Endothelial cell (in vitro differentiated cells): Measurements from ENCODE around the gene RBM38. TPM values are rescaled to one million over a fixed set of nuclear protein-coding genes. Genes with fewer than 3 reads are reported as not detected.

Experiments
- DNase-seq: peaks from one replicate; pipeline ENCODE4 v3.0.0; 2021; ENCODE audit warnings: low spot score
- H3K27ac Mint-ChIP-seq: one replicate; pipeline ENCODE4 v1.8.0; 2021; ENCODE audit warnings: mixed read lengths, inconsistent platforms; ENCODE audit not compliant: unreplicated experiment
- H3K27me3 Mint-ChIP-seq: one replicate; pipeline ENCODE4 v1.8.0; 2021; ENCODE audit warnings: mild to moderate bottlenecking, moderate library complexity, mixed read lengths, inconsistent platforms; ENCODE audit not compliant: unreplicated experiment
- H3K36me3 Mint-ChIP-seq: one replicate; pipeline ENCODE4 v1.8.0; 2021; ENCODE audit warnings: mild to moderate bottlenecking, low read depth, mixed read lengths, inconsistent platforms; ENCODE audit not compliant: unreplicated experiment
- H3K4me1 Mint-ChIP-seq: one replicate; pipeline ENCODE4 v1.8.0; 2021; ENCODE audit warnings: mild to moderate bottlenecking, mixed read lengths, inconsistent platforms; ENCODE audit not compliant: unreplicated experiment
- H3K4me3 Mint-ChIP-seq: one replicate; pipeline ENCODE4 v1.8.0; 2021; ENCODE audit warnings: mild to moderate bottlenecking, mixed read lengths, inconsistent platforms; ENCODE audit not compliant: unreplicated experiment
- H3K9me3 Mint-ChIP-seq: one replicate; pipeline ENCODE4 v1.8.0; 2021; ENCODE audit warnings: mixed read lengths, inconsistent platforms; ENCODE audit not compliant: unreplicated experiment
- CTCF ChIP-seq: fragments of 200-600 bp; sonication (generic); IDR thresholded peaks from one replicate; pipeline ENCODE4 v1.5.0; 2021; ENCODE audit warnings: antibody characterized with exemption; ENCODE audit not compliant: unreplicated experiment
- total RNA-seq: library from RNA; stranded (reverse); fragmentation: NEBNext Ultra II Directional; extraction: Animal tissue kit (Norgen Biotek cat#: 25700); gene quantifications from one replicate; pipeline ENCODE4 v1.2.1, GENCODE V29; 2021; ENCODE audit not compliant: unreplicated experiment

Gene RBM38
- total RNA-seq, 1 donor from 2014 or later, result 23.6 TPM

DNA sequence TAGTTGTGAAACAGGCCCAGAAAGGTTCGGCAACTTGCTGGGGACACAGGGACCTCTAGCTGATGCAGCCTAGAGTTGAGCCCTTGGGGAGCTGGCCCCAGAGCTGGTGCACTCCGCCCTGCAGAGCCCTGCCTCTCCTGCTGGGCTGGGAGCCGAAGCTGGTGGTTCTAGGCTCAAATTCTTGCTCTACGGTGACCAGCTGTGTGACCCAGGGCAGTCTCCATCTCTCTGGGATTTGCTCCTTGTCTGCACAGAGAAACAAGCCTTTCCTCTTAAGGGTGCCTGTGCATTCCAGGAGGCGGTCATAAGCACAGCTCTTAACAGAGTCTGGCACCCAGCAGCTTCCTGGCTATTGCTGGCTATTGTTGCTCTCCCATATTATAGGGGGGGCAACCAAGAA lies 47.4 kb downstream of the RBM38 start:
- H3K36me3 Mint-ChIP-seq, result no peaks in the 10 kb centered on the region
- no peak for DNase-seq
- no peak for TF ChIP-seq CTCF
- peaks cover 1% of the 10 kb centered on the region for H3K27me3 Mint-ChIP-seq
- H3K4me3 Mint-ChIP-seq, result no peak overlapping the region
- H3K4me1 Mint-ChIP-seq, result no peaks in the 10 kb centered on the region
- H3K9me3 Mint-ChIP-seq, result no peaks in the 10 kb centered on the region
- no peak overlapping the region for H3K27ac Mint-ChIP-seq

DNA sequence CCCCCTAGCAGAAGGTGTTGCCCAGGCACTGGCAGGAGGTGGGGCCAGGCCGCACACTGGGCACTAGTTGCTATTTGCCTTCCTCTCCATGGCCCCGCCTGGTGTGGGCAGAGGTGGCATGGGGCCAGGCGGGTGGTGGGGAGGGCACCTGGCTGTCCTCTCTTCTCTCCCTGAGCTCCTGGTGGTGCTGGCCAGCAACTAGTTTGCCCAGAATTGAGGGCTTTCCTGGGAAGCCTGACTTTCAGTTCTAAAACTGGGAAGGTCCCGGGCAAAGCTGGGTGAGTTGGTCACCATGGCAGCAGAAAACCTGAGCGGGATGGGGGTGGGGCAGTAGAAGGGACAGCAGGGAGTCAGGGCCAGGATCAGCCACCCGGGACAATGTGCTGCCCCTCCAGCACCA lies 48.2 kb downstream of the RBM38 start:
- no peak overlapping the region for H3K27ac Mint-ChIP-seq

DNA sequence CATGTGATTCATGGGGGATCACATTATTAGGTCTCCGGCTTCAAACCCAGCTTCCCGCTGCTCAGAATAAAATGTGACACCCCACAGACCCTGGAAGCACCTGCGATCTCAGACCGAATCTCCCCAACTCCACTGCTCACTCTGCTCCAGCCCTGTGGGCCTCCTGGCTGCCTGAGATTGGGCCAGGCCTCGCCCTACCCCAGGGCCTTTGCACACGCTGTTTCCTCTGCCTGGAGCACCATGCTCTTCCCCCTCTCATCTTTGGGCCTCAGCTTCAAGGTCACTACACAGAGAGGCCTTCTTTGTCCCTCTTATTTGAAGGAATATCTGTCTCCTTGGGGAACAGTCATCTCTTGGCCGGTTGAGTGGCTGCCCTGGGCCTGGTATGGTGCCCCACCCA lies 48.8 kb downstream of the RBM38 start:
- no peaks in the 10 kb centered on the region for H3K9me3 Mint-ChIP-seq
- no peak for DNase-seq
- H3K4me1 Mint-ChIP-seq, result no peaks in the 10 kb centered on the region
- TF ChIP-seq CTCF, result no peak
- H3K27me3 Mint-ChIP-seq, result peaks cover 1% of the 10 kb centered on the region
- H3K27ac Mint-ChIP-seq, result no peak overlapping the region
- no peak overlapping the region for H3K4me3 Mint-ChIP-seq
- no peaks in the 10 kb centered on the region for H3K36me3 Mint-ChIP-seq

More for the DNA sequence above, 48.2 kb downstream of the RBM38 start:
- Mint-ChIP-seq H3K4me3 (no peak overlapping the region), H3K27me3 (peaks cover 1% of the 10 kb centered on the region), H3K9me3 (no peaks in the 10 kb centered on the region), H3K4me1 (no peaks in the 10 kb centered on the region), H3K36me3 (no peaks in the 10 kb centered on the region)
- no peak for DNase-seq
- no peak for TF ChIP-seq CTCF

DNA sequence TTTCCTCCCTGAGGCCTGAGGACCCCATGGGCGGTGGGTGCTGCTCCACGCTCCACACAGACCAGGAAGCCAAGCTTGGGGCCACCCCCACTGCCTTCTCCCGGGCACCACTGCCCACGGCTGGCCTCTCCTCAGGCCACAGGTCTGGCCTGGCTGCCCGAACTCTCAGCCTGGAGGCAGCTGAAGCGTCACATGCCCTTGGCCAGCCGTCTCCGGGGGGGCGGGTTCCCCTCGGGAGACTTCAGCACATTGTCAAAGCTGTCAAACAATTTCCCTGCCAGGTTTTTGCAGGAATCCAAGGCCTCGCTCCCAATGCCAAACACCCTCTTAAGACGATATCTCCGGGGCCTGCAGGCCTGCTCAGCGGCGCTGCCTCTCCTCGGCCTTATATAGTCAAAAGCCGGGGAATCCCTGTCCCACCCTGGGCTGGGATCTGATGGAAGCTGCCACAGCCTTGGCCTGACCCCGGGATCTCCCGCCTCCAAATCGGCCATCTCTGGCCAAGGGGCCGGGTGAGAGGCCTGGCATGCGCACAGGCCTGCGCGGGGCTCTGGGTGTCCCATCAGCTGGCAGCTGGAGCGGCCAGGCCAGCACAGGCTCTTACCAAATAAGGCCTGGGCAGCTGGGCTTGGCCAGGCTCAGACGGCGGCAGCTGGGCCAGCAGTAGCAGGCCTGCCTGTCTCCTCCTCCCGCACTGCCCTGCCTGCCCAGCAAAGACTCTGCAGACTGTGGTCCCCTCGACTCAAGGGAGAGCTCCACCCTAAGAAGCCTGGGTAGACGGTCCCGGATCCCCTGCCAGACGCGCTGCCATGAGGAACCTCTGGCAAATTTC lies 49.7 kb downstream of the RBM38 start:
- TF ChIP-seq CTCF, result no peak
- no peaks in the 10 kb centered on the region for H3K36me3 Mint-ChIP-seq
- H3K4me3 Mint-ChIP-seq, result no peak overlapping the region
- peaks cover 7% of the 10 kb centered on the region for H3K27me3 Mint-ChIP-seq
- H3K27ac Mint-ChIP-seq, result no peak overlapping the region
- H3K4me1 Mint-ChIP-seq, result no peaks in the 10 kb centered on the region
- no peak for DNase-seq
- no peaks in the 10 kb centered on the region for H3K9me3 Mint-ChIP-seq

- no peak overlapping the region for H3K27ac Mint-ChIP-seq
- peaks cover 7% of the 10 kb centered on the region for H3K27me3 Mint-ChIP-seq
These were observed 50.4 kb downstream of the RBM38 start for GRCh38 chr20:57441510-57442154.

More at GRCh38 chr20:57441510-57442154, 50.4 kb downstream of the RBM38 start:
- TF ChIP-seq CTCF, result no peak
- no peak overlapping the region for H3K4me3 Mint-ChIP-seq
- no peaks in the 10 kb centered on the region for H3K36me3 Mint-ChIP-seq
- no peaks in the 10 kb centered on the region for H3K9me3 Mint-ChIP-seq
- H3K4me1 Mint-ChIP-seq, result no peaks in the 10 kb centered on the region
- DNase-seq, result no peak
